Endothelial cell of hepatic sinusoid (primary cell): Measurements from ENCODE around the gene CLEC3B.
"Not testable (repeated sequence)": the region's sequence is repeated elsewhere in the genome, so short reads cannot be mapped to it uniquely, and the experiment has no call there.

Experiments
- in situ Hi-C: cut with HindIII; loops from 2 replicates; pipeline ENCODE4 v1.10.0; 2017; ENCODE audit warnings: low sequenced_read_pairs

Gene CLEC3B, protein sequence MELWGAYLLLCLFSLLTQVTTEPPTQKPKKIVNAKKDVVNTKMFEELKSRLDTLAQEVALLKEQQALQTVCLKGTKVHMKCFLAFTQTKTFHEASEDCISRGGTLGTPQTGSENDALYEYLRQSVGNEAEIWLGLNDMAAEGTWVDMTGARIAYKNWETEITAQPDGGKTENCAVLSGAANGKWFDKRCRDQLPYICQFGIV

DNA sequence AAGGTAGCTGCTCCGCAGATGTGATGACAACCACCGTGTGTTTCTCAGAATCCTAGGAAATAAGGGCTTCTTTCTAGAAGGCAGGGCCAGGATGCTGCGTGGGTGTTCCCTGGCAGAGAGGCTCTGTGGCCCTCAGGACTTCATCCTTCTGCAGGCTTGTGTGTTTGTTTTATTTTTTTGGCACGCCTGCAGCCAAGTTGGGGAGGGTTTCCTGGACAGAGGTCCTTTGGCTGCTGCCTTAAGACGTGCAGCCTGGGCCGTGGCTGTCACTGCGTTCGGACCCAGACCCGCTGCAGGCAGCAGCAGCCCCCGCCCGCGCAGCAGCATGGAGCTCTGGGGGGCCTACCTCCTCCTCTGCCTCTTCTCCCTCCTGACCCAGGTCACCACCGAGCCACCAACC lies at the start of gene CLEC3B:
Gene CLEC3B (plus strand): TSS at position 266 of the 400 bp plus-strand sequence. CDS start 60 bp downstream, at position 326.
- in situ Hi-C loops = loop anchor here (25.0 kb wide), 2 partner anchors 486 to 636 kb away; no protein-coding TSS in a partner anchor

GRCh38 chr3:44981220-44981619 lies 44.9 kb upstream of the CLEC3B start:
- in situ Hi-C loops = loop anchor here (5.0 kb wide), 1 partner anchor 39 kb away; no protein-coding TSS in a partner anchor

DNA sequence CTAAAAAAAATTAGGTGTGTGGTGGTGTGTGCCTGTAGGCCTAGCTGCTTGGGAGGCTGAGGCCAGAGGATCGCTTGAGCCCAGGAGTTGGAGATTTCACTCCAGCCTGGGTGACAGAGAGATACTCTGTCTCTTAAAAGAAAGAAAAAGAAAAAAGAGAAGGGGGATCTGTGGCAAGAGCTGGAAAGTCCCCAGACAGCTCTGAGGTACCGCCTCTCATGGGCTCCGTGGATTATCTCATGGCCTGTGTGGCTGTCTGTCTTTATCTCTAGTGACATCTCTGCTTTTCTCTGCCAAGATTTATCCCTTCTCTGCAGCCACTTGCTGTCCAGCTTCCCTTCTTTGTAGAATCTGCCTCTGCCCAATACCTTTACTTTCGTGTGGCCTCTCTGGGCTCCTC lies 44.4 kb upstream of the CLEC3B start:
- in situ Hi-C loops = loop anchor here (5.0 kb wide), 1 partner anchor 39 kb away; no protein-coding TSS in a partner anchor

DNA sequence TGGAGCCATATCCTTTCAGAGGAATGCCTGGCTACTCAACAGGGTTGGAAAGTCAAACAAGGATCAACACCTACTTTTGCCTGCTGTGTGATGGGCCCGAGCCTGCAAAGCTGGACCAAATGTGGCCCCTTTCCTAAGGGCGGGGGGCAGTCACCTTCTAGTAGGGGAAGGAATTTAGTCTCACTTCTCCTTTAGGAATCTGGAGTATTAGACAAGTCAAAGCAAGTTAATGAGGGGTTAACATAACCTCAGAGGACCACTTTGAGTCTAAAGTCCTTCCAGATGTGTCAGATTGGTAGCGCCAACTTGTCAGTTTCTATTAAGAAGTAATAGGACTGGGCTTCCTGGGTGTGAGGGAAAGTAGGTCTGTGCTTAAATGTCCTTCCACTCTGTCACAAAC lies 43.3 kb upstream of the CLEC3B start:
- in situ Hi-C loops = loop anchor here (5.0 kb wide), 1 partner anchor 41 kb away; no protein-coding TSS in a partner anchor

GRCh38 chr3:44983484-44983941 lies 42.6 kb upstream of the CLEC3B start:
- in situ Hi-C loops = loop anchor here (5.0 kb wide), 1 partner anchor 41 kb away; no protein-coding TSS in a partner anchor

DNA sequence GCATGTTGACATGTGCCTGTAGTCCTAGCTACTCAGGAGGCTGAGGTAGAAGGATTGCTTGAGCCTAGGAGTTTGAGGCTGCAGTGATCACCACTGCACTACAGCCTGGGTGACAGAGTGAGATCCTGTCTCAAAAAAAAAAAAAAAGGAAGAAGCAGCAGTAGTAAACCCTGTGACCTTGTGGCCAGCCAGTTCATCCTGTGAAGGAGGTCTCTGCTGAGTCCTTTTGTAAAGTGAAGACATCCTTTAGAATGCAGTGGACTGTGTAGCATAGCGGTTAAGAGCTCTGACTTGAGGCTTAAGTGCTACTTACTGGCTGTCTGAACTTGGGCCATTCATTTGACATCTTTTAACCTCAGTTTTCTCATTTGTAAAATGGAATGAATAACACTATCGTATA lies 41.8 kb upstream of the CLEC3B start:
- in situ Hi-C loops = loop anchor here (5.0 kb wide), 1 partner anchor 42 kb away; no protein-coding TSS in a partner anchor

- in situ Hi-C loops = not testable (repeated sequence)
These were observed 39.8 kb upstream of the CLEC3B start for GRCh38 chr3:44986330-44986729.

GRCh38 chr3:44987332-44987731 lies 38.8 kb upstream of the CLEC3B start:
- in situ Hi-C loops = no loop called here

DNA sequence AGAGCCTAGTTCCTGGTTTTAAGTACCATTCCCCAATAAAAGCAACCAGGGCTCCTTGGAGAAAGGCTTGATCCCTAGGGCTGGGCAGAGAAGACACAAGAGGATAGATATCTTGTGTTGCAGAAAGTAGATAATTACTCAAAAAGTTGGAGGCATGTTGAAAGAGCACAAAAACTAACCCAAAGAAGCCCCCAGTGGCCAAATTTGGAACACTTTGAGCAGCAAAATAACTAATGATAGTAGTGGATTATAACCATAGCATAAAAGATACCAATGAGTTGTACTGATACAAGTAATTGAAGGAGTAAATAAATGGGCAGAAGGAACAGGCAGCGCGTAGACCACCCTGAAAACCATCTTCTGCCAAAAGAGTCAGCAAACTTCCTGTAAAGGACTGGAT lies 38.0 kb upstream of the CLEC3B start:
- in situ Hi-C loops = no loop called here

GRCh38 chr3:44989141-44989540 lies 37.0 kb upstream of the CLEC3B start:
- in situ Hi-C loops = no loop called here

- in situ Hi-C loops = no loop called here
These were observed 36.3 kb upstream of the CLEC3B start for GRCh38 chr3:44989636-44990373.

DNA sequence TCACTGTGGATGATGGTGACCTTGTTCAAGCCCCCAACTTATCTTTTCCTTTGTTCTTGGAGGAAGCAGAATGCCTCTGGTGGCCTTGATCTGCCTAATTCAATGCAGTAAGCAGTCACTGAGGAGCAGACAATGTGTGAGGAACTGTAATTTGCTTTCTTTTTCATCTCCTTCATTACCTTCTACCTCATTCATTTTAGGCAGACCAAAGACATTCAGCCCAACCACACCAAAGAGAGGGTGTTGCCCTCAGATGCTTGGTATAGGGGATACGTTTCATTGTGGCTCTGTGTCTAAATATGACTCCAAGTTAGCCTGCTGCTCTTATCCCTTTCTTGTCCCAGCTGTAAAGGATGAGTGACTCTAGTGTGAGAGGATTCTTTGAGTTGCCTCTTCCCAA lies 34.8 kb upstream of the CLEC3B start:
- in situ Hi-C loops = no loop called here

DNA sequence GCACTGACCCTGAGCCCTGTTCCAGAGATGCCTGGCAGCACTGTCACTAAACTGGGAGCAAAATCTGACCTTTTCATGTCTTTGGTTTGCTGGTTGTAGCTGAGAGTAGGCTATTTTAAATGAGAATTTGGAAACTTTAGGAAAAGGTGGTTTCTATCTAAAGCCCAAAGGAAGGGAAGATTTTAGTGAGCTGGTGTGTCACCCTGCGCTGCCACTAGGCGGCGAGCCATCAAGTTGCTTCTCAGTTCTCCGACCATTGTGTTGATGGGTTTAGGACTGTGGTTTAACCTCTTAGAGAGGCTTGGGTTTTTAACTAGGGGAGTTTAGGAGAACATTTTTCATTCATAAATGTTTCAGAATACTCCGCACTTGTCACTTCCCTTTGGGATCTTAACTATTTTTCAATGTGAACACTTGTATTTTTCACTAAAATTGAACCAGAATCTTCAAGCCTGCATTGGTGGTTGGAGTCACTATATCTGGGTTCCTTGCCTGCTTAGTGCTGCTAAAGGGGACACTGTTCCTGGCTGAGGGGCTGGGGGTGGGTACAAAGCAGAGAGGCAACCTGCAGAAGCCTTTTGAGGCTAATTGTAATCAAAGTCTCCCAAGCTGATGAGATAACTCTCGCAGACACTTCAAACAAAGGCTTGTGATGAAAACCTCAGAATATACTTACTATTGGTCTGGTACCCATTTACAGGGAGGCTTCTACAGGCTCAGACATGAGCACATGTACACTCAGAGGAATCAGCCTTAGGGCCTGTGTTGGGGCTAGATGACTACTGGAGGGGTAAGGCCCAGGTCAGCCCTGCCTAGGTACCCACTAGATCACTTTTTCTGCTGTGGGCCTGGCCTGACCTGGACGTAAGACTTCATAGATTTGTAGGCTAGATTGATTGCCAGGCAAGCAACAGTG lies 33.3 kb upstream of the CLEC3B start:
- in situ Hi-C loops = no loop called here

DNA sequence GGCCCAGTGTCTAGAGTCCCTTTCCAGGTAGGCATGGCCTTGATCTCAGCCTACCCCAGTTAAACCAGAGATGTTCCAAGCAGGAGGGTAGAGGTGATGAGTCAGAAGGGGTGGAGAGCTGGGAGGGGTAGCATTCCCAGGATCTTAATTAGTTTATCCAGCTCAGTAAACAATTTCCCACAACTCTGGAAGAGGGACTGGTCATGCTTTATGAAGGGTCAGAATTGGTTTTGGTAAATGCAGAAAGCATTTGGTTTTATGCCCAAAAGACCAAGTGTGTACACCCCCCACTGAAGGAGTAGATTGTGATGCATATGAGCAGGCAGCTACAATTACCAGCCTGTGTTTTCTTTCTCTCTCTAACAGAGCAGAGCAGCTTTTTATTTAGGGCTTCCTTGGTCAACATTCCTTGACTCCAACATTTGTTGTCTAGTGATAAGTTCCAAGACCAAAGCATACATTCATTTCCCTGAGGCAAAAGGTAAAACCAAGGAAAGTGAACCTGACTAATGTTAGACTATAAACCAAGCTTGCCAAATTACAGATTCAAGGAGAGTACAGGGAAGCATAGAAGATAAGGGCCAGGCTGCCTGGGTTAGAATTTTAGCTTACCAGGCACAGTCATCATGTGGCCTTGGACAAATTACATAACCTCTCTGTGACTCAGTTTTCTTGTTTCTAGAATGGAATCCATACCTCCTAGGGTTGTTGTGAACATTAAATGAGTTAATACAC lies 32.5 kb upstream of the CLEC3B start:
- in situ Hi-C loops = no loop called here

- in situ Hi-C loops = no loop called here
These were observed 30.8 kb upstream of the CLEC3B start for GRCh38 chr3:44995142-44995770.

DNA sequence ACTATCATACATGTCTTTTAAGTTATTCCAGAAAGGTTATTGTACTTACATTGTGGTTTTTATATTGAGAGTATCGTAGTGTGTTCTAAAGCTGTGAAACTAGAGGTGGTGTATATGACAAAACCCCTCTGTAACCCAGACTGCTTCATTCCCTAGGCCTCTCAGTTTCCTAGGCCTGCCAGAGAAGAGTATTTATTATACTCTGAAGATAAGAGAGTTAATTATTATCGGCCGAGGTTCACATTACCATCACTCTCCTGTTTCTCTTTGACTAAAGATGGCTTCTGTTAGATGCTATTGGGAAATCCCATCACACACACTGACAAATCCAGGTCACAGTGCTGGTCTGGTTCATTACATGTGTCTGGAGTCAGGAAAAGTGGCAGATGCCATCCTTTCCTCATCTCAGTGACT lies 29.5 kb upstream of the CLEC3B start:
- in situ Hi-C loops = no loop called here

DNA sequence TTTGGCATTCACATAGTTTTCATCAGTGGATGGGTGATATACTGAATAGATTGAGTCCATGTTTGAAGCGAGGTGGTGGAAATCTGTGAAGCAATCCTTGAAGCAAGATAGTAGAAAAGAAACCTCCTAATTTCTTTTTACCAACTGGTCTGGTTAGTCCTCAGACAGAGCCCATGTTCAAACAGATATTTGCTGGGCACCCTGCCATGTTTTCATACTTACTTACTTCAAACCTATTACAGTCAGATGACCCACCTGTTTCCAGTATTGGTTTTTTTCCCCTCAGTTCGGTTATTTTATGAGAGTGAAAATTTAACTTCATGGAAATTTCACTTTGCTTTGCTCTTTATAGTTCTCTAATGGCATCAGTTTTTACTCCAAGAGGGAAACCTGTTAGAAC lies 26.3 kb upstream of the CLEC3B start:
- in situ Hi-C loops = no loop called here

GRCh38 chr3:45000823-45001222 lies 25.3 kb upstream of the CLEC3B start:
- in situ Hi-C loops = no loop called here

DNA sequence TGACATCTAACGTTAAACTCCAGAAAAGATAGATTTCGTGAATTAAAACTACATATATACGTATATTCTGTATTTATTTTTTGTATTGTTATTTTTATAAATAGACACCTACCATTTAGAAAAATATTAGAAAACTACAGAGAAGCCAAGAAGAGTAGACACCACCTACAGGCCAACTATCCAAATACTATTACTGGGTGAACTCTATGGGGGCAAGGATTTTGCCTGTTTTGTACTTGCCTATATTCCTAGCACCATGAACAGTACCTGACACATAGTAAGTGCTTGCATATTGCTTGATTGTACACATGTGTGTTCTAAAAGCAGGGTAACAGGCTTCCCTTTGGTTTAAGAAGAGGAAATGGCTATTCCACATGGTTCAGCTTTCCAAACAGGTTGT lies 24.4 kb upstream of the CLEC3B start:
- in situ Hi-C loops = no loop called here

- in situ Hi-C loops = no loop called here
These were observed 23.9 kb upstream of the CLEC3B start for GRCh38 chr3:45002139-45002660.
